Measurements from ENCODE around the gene ZSCAN29.
A peak's percentile ranks its signal among the peaks of the same experiment; 100 is the strongest.

ZSCAN29 gene

DNA sequence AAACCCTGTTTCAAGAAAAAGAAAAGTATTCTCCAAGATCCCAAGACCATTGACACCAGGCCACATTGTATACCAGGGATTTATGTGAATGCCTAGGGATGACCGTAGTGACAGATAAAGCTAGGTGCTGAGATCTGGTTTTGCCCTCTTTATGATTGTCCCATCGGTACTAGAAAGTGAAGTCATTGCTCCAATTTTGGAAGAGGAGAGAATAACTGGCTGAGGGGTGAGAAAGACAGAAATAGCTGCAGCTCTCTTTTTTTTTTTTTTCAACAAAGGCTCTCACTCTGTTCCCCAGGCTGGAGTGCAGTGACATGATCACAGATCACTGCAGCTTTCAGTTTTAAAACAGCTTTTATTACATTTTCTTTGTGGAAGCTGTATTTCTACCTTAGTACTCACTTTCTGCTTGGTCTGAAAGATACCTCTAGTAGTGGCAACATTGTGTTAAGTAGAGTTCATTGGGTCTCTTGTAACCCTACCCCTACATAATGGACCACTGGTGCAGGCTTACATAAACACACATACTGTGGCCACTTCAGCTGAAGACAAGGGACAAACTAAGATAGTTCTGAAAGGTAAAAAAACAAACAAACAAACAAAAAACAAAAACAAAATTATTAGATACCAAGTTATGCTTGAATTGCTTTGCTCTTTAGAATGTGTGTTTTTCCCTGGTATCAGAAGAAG lies 18.0 kb downstream of the ZSCAN29 start:
- Histone ChIP-seq H3K4me3 (ENCODE audit: low read depth in 1 of 5, low read length in 5 of 5) (no peak overlapping the region), H3K27me3 (ENCODE audit: control insufficient read depth in 5 of 5, insufficient read depth in 4 of 5, low read length in 5 of 5) (no peaks in the 10 kb centered on the region), H3K9ac (ENCODE audit: low read length in 5 of 5) (no peak overlapping the region), H3K36me3 (ENCODE audit: control insufficient read depth in 5 of 5, insufficient read depth in 5 of 5, low read length in 5 of 5) (peaks cover 29 to 46% (median 32%) of the 10 kb centered on the region in 5 donors), H3K9me3 (ENCODE audit: control insufficient read depth in 5 of 5, low read length in 5 of 5) (peaks cover 0 to 2% (median 0%) of the 10 kb centered on the region in 5 donors), H3K4me1 (ENCODE audit: control insufficient read depth in 5 of 5, insufficient read depth in 5 of 5, low read length in 5 of 5) (no peaks in the 10 kb centered on the region), H3K27ac (ENCODE audit: low read depth, low read length) (no peak overlapping the region)

DNA sequence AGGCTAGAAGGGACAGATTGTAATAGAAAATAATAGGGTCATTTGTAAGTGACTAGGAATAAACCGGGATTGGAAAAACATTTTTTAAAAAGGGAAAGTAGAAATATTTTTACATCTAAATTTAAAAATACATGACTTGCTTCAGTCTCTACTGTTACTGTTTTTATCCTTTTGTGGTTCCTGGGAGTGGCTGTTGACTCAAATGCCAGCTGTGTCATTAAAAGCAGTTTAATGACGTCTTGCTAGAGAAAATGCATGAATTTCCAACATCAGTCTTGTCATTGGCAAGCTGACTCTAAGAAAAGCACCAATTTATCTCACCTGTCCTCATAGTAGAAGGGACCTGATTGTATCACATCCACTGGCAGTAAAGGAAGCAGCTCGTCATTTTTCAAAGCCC lies 23.7 kb downstream of the ZSCAN29 start:
- H3K9me3 ChIP-seq (ENCODE audit: control insufficient read depth in 5 of 5, low read length in 5 of 5), result no peaks in the 10 kb centered on the region
- no peaks in the 10 kb centered on the region for H3K4me1 ChIP-seq (ENCODE audit: control insufficient read depth in 5 of 5, insufficient read depth in 5 of 5, low read length in 5 of 5)
- H3K27ac ChIP-seq (ENCODE audit: low read depth, low read length), result no peak overlapping the region
- H3K4me3 ChIP-seq (ENCODE audit: low read depth in 1 of 5, low read length in 5 of 5), result no peak overlapping the region
- H3K9ac ChIP-seq (ENCODE audit: low read length in 5 of 5), result no peak overlapping the region
- H3K36me3 ChIP-seq (ENCODE audit: control insufficient read depth in 5 of 5, insufficient read depth in 5 of 5, low read length in 5 of 5), result peaks cover 27 to 60% (median 42%) of the 10 kb centered on the region in 5 donors
- H3K27me3 ChIP-seq (ENCODE audit: control insufficient read depth in 5 of 5, insufficient read depth in 4 of 5, low read length in 5 of 5), result no peaks in the 10 kb centered on the region

GRCh38 chr15:43346305-43346704 lies 24.5 kb downstream of the ZSCAN29 start:
- no peaks in the 10 kb centered on the region for H3K27me3 ChIP-seq (ENCODE audit: control insufficient read depth in 5 of 5, insufficient read depth in 4 of 5, low read length in 5 of 5)
- no peak overlapping the region for H3K4me3 ChIP-seq (ENCODE audit: low read depth in 1 of 5, low read length in 5 of 5)
- no peaks in the 10 kb centered on the region for H3K9me3 ChIP-seq (ENCODE audit: control insufficient read depth in 5 of 5, low read length in 5 of 5)
- no peaks in the 10 kb centered on the region for H3K4me1 ChIP-seq (ENCODE audit: control insufficient read depth in 5 of 5, insufficient read depth in 5 of 5, low read length in 5 of 5)
- H3K9ac ChIP-seq (ENCODE audit: low read length in 5 of 5), result no peak overlapping the region
- no peak overlapping the region for H3K27ac ChIP-seq (ENCODE audit: low read depth, low read length)
- H3K36me3 ChIP-seq (ENCODE audit: control insufficient read depth in 5 of 5, insufficient read depth in 5 of 5, low read length in 5 of 5), result peaks cover 19 to 52% (median 37%) of the 10 kb centered on the region in 5 donors

DNA sequence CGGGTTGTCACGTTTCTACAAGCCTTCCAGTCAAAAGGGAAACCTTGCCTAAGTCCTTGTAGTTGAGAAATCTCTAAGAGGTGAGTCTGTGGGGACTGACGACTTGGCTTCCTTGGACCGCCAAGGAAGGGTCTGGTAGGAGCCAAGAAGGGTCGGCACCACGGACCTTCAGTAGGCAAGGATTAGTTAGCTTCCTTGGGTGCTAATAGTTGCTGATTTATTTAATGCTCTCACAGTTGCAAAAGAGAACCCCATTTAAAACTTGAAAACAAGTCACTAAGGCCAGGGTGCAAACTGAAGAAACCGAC lies 40.1 kb downstream of the ZSCAN29 start:
- Histone ChIP-seq H3K27me3 (ENCODE audit: control insufficient read depth in 5 of 5, insufficient read depth in 4 of 5, low read length in 5 of 5) (no peaks in the 10 kb centered on the region), H3K27ac (ENCODE audit: low read depth, low read length) (peak overlapping the region; percentile 93), H3K4me1 (ENCODE audit: control insufficient read depth in 5 of 5, insufficient read depth in 5 of 5, low read length in 5 of 5) (peaks cover 7 to 27% (median 26%) of the 10 kb centered on the region in 5 donors), H3K4me3 (ENCODE audit: low read depth in 1 of 5, low read length in 5 of 5) (peak overlapping the region; percentile 84 to 97 (median 93)), H3K9ac (ENCODE audit: low read length in 5 of 5) (peak overlapping the region; percentile 79 to 92 (median 91)), H3K36me3 (ENCODE audit: control insufficient read depth in 5 of 5, insufficient read depth in 5 of 5, low read length in 5 of 5) (peaks cover 2 to 12% (median 5%) of the 10 kb centered on the region in 5 donors), H3K9me3 (ENCODE audit: control insufficient read depth in 5 of 5, low read length in 5 of 5) (no peaks in the 10 kb centered on the region)

DNA sequence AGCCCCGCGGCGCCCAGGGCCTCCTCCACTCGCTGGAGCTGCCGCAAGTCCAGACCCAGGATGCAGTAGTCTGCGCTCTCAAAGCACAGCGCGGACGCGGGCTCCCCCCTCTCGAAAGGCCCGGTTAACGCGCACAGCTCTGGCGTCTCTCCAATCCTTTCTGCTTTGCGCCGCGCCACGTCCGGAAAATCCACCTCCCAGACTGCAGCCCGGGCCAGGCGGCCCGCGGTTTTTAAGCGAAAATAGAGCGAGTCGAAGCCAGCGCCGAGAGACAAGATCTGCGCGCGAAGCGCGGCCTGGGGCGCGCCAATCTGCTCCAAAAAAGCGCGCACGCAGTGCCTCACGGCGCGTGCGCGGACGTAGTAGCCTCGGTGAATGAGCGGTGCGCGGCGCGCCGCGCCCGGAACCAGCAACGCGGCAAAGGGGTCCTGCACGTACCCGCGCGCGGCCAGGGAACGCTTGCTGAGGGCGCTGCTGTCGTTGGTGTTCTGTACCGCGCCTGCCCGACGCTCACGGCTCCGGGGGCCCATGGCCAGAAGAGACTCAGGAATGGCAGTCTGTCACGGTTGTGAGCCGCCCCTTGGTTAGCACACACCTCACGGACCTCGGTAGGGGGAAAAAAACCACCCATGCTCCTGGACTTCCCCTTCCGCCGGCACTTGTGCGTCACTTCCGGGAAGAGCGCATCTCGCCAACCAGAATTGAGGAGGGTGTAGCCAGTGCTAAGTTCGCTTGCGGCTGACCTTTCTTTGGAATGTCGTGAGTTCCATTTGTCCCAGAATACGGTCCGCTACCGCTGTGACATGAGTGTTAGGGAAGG lies 40.7 kb downstream of the ZSCAN29 start, which contains the start of gene LCMT2:
Gene LCMT2 (minus strand): TSS at position 614 of the 820 bp plus-strand sequence. CDS start 84 bp downstream, at position 530.
- Histone ChIP-seq H3K36me3 (ENCODE audit: control insufficient read depth in 5 of 5, insufficient read depth in 5 of 5, low read length in 5 of 5) (peaks cover 0 to 8% (median 5%) of the 10 kb centered on the region in 5 donors), H3K9ac (ENCODE audit: low read length in 5 of 5) (peak within 1 kb of the TSS; percentile 79 to 92 (median 91)), H3K9me3 (ENCODE audit: control insufficient read depth in 5 of 5, low read length in 5 of 5) (no peaks in the 10 kb centered on the region), H3K4me3 (ENCODE audit: low read depth in 1 of 5, low read length in 5 of 5) (peak within 1 kb of the TSS; percentile 84 to 97 (median 93)), H3K27me3 (ENCODE audit: control insufficient read depth in 5 of 5, insufficient read depth in 4 of 5, low read length in 5 of 5) (no peaks in the 10 kb centered on the region), H3K27ac (ENCODE audit: low read depth, low read length) (peak within 1 kb of the TSS; percentile 93), H3K4me1 (ENCODE audit: control insufficient read depth in 5 of 5, insufficient read depth in 5 of 5, low read length in 5 of 5) (peaks cover 7 to 32% (median 26%) of the 10 kb centered on the region in 5 donors)

- peak overlapping the region; percentile 66 to 92 (median 91) for H3K9ac ChIP-seq (ENCODE audit: low read length in 5 of 5)
- H3K4me1 ChIP-seq (ENCODE audit: control insufficient read depth in 5 of 5, insufficient read depth in 5 of 5, low read length in 5 of 5), result peaks cover 7 to 32% (median 26%) of the 10 kb centered on the region in 5 donors
- H3K4me3 ChIP-seq (ENCODE audit: low read depth in 1 of 5, low read length in 5 of 5), result peak overlapping the region; percentile 83 to 97 (median 90)
- peaks cover 0 to 8% (median 4%) of the 10 kb centered on the region in 5 donors for H3K36me3 ChIP-seq (ENCODE audit: control insufficient read depth in 5 of 5, insufficient read depth in 5 of 5, low read length in 5 of 5)
- H3K27ac ChIP-seq (ENCODE audit: low read depth, low read length), result peak overlapping the region; percentile 93
- H3K27me3 ChIP-seq (ENCODE audit: control insufficient read depth in 5 of 5, insufficient read depth in 4 of 5, low read length in 5 of 5), result no peaks in the 10 kb centered on the region
- H3K9me3 ChIP-seq (ENCODE audit: control insufficient read depth in 5 of 5, low read length in 5 of 5), result no peaks in the 10 kb centered on the region
Measured at GRCh38 chr15:43329217-43329959, 41.5 kb downstream of the ZSCAN29 start.

DNA sequence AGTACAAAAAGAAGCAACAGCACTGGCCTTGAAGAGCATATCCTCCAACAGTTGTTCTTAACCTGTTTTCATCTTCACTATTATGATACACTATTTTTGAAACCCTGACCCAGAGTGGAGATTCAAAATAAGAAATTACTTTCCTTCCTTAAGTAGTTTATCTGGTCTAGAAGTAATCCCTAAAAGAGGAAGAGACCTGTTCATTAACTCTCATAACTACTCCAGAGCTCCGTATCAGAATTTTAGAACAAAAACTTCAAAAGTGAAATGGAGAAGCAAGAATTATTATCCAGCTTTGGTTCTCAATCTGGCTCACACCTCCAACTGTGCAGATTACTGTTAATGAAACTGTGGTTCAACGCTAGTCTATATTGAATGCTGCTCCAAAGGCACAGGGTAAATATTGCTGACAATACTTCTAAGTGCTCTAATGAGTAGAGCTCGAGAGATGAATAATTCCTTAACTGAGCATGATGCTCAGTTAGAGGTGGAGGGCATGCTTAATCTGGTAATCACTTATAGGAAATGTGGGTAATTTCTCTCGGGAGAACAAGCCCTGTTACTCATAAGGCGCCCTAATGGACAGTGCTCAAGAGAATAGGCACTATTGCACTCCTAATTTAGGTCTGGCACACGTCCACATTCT lies 45.7 kb downstream of the ZSCAN29 start:
- Histone ChIP-seq H3K27ac (ENCODE audit: low read depth, low read length) (no peak overlapping the region), H3K9me3 (ENCODE audit: control insufficient read depth in 5 of 5, low read length in 5 of 5) (no peaks in the 10 kb centered on the region), H3K4me3 (ENCODE audit: low read depth in 1 of 5, low read length in 5 of 5) (no peak overlapping the region), H3K27me3 (ENCODE audit: control insufficient read depth in 5 of 5, insufficient read depth in 4 of 5, low read length in 5 of 5) (no peaks in the 10 kb centered on the region), H3K9ac (ENCODE audit: low read length in 5 of 5) (no peak overlapping the region), H3K36me3 (ENCODE audit: control insufficient read depth in 5 of 5, insufficient read depth in 5 of 5, low read length in 5 of 5) (peaks cover 0 to 5% (median 0%) of the 10 kb centered on the region in 5 donors), H3K4me1 (ENCODE audit: control insufficient read depth in 5 of 5, insufficient read depth in 5 of 5, low read length in 5 of 5) (peaks cover 7 to 26% (median 18%) of the 10 kb centered on the region in 5 donors)

- Histone ChIP-seq H3K9me3 (ENCODE audit: control insufficient read depth in 5 of 5, low read length in 5 of 5) (no peaks in the 10 kb centered on the region), H3K27ac (ENCODE audit: low read depth, low read length) (no peak overlapping the region), H3K36me3 (ENCODE audit: control insufficient read depth in 5 of 5, insufficient read depth in 5 of 5, low read length in 5 of 5) (no peaks in the 10 kb centered on the region), H3K4me1 (ENCODE audit: control insufficient read depth in 5 of 5, insufficient read depth in 5 of 5, low read length in 5 of 5) (peaks cover 0 to 2% (median 0%) of the 10 kb centered on the region in 5 donors), H3K27me3 (ENCODE audit: control insufficient read depth in 5 of 5, insufficient read depth in 4 of 5, low read length in 5 of 5) (peaks cover 0 to 9% (median 6%) of the 10 kb centered on the region in 5 donors), H3K9ac (ENCODE audit: low read length in 5 of 5) (no peak overlapping the region), H3K4me3 (ENCODE audit: low read depth in 1 of 5, low read length in 5 of 5) (no peak overlapping the region)
Measured at GRCh38 chr15:43318990-43319771, 51.7 kb downstream of the ZSCAN29 start.
